Activated CD4-positive, alpha-beta T cell treated with anti-CD3 and anti-CD28 coated beads for 1 hour (primary cell): ENCODE measurements around the gene TSC22D4.
"Not testable (repeated sequence)": the region's sequence is repeated elsewhere in the genome, so short reads cannot be mapped to it uniquely, and the experiment has no call there.

Experiments
- DNase-seq: peaks from one replicate; pipeline ENCODE4 v3.0.0-alpha.2; 2020

The TSC22D4 gene

DNA sequence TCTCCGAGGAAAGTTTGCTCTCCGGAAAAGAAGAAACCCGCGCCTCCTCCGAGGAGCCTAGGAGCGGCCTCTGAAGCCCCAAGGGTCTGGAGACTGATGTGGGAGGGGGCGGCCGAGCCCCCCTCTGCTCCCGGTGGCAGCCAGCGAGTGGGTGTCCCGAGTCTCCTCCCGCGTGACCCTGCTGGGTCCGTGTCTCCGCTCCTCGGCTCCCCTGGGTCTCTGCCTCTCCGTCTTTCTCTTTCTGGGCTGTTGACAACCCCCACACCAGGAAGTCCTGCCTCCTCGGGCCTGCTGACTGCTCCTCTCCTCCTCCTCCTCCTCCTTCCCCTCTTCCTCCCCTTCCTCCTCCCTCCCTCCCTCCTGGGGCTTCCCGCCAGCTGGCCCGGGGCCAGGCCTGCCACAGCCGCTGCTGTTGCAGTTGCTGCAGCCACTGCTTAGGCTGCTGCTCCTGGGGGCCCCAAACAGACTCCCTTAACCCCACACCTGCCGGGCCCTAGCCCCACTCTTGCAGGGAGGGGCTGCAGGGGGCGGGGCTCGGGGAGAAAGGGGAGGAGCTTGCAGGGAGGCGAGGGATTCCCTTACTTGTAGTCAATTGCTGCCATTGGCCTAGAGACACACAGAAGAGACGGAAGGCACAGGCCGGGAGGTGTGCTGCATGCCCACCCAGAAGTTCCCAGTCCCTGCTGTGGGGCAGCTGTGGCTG lies at the start of gene TSC22D4:
Gene TSC22D4, minus strand, starts transcription at position 257 of the 703 bp plus-strand sequence. CDS start 1,176 bp downstream, outside the sequence.
- peak; percentile 84 for DNase-seq

DNA sequence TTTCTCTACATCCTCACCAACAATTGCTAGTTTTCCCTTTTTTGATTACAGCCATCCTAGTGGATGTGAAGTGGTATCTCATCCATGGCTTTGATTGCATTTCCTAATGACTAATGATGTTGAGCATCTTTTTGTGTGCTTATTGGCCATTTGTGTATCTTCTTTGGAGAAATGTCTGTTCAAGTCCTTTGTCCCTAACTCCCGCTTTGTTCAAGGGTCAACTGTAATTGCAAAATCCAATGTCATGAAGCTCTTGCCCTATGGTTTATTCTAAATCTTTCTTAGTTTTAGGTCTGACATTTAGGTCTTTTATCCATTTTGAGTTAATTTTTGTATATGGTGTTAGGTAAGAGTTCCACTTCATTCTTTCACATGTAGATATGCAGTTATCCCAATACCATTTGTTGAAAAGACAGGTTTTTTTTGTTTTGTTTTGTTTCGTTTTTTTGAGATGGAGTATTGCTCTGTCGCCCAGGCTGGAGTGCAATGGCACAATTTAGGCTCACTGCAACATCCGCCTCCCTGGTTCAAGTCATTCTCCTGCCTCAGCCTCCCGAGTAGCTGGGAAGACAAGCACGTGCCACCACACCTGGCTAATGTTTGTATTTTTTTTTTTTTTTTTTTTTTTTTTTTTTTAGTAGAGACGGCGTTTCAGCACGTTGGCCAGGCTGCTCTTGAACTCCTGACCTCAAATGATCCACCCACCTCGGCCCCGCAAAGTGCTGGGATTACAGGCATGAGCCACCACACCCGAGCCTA lies 49.3 kb upstream of the TSC22D4 start:
- not testable (repeated sequence) for DNase-seq

DNA sequence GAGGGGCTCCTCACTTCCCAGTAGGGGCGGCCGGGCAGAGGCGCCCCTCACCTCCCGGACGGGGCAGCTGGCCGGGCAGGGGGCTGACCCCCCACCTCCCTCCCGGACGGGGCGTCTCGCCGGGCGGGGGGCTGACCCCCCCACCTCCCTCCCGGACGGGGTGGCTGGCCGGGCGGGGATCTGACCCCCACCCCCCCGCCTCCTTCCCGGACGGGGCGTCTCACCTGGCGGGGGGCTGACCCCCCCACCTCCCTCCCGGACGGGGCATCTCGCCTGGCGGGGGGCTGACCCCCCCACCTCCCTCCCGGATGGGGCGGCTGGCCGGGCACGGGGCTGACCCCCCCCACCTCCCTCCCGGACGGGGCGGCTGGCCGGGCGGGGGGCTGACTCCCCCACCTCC lies 44.2 kb upstream of the TSC22D4 start:
- DNase-seq: not testable (repeated sequence)

DNA sequence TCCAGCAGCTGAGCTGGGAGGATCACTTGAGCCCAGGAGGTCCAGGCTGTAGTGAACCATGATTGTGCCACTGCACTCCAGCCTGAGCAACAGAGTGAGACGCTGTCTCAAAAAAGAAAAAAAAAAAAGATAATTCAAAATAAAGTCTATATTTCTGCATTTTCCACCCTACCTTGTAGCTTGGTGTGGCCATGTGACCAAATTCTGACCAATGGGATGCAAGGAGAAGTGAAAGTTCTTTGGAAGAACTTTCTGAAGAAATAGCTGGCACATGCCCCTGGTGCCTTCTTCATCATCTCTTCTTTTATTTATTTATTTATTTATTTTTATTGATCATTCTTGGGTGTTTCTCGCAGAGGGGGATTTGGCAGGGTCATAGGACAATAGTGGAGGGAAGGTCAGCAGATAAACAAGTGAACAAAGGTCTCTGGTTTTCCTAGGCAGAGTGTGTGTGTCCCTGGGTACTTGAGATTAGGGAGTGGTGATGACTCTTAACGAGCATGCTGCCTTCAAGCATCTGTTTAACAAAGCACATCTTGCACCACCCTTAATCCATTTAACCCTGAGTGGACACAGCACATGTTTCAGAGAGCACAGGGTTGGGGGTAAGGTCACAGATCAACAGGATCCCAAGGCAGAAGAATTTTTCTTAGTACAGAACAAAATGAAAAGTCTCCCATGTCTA lies 43.0 kb upstream of the TSC22D4 start:
- DNase-seq: not testable (repeated sequence)

DNA sequence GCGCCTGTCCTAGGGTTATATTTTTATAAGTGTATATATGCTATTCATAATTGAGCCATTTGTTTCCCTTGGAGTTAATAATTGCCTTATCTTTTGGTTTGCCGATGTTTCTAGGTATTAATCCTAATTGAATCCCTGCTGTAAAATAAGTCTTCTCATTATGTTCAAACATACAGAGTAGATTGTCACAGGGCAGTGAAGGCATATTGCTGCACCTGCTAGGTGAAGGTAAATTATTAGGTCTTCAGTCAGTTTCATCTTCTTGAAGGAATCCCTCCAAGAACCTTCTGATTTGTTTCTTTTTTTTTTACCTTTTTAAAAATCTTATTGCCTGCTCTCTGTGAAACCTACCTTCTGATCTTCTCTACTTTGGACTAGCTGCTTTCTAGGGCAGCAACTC lies 42.1 kb upstream of the TSC22D4 start:
- no peak for DNase-seq

DNA sequence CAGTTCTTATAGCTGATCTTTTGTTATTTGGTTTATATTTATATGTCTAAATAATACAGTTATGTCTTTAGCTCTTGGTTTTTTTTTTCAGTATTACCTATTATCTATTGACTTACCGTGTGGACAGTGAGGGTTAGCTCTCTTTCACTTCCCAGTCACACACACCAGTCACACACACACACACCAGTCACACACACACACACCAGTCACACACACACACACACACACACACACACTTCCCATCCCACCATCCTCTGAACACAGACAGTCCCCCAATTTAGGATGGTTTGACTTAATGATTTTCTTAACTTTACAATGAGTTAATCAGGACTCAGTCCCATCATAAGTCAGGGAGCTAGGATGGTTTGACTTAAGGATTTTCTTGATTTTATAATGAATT lies 41.1 kb upstream of the TSC22D4 start:
- DNase-seq: no peak

DNA sequence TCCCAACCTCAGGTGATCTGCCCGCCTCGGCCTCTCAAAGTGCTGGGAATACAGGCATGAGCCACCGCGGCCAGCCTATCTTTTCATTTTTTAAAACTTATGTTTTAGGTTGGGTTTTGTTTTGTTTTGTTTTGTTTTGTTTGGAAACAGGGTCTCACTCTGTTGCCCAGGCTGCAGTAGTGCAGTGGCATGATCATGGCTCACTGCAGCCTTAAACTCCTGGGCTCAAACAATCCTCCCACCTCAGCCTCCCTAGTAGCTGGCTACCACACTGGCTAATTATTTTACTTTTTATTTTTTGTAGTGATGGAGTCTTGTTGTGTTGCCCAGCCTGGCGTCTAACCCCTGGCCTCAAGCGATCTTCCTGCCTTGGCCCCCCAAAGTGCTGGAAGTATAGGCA lies 40.6 kb upstream of the TSC22D4 start:
- no peak for DNase-seq

DNA sequence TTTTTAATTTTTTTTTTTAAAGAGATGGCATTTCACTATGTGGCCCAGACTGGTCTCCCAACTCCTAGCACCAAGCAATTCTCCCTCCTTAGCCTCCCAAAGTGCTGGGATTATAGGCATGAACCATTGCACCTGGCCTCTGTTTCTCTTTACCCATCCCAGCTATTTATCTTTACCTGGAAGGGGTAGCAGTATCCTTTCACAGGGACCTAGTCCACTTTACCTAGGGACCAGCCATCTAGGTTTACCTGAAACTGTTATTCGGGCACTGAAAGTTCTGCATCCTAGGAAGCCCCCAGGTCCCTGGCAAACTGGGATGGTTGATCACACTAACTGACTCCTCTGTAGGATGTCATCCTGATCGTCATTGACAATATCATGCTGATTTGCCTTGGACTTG lies 38.3 kb upstream of the TSC22D4 start:
- no peak for DNase-seq

DNA sequence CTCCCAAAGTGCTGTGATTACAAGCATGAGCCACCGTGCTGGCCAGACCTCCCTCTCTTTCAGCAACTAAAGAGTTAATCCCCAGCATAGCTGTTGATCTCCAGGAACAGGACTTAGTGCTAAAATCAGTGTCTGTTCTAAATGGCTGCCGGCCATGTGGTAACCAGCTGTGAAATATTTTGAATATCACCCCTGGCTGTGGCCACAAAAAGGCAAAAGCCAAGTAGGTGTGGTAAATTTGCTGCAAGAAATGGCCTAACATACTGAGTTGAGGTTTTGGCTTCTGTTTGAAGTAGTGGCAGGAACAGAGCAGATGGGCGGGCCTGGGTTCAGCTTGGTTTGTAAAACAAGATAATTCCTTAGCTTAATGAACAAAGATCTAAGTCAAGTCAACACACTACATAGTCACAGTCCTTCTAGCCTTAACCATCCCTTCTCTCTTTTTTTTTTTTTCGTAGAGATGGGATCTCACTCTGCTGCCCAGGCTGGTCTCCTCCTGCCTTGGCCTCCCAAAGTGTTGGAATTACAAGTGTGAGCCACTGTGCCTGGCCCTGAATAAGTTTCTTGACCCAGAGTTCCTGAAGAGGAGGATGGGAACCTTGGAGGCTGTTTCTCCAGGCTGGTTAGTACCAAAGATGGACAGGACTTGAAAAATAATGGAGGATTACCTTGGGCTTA lies 37.3 kb upstream of the TSC22D4 start:
- peak; percentile 12 for DNase-seq

DNA sequence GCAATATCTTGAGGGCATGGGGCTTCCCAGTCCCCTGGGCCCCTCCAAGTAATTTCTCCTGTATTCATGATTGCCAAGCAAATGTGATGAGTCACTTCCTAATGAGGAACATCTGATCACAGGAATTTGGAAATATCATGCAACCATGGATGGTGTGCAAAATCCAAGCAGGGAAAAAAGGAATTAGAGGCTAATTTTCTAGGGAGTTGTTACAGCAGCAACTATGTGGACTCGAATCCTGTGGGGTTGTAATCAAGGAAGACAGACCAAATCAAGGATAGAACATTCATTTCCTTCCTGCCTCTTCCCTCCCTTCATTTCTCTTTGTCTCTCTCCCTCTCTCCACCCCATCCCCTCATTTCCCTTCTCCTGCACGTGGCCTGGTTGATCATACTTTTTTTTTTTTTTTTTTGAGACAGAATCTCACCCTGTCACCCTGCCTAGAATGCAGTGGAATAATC lies 36.1 kb upstream of the TSC22D4 start:
- DNase-seq: no peak

DNA sequence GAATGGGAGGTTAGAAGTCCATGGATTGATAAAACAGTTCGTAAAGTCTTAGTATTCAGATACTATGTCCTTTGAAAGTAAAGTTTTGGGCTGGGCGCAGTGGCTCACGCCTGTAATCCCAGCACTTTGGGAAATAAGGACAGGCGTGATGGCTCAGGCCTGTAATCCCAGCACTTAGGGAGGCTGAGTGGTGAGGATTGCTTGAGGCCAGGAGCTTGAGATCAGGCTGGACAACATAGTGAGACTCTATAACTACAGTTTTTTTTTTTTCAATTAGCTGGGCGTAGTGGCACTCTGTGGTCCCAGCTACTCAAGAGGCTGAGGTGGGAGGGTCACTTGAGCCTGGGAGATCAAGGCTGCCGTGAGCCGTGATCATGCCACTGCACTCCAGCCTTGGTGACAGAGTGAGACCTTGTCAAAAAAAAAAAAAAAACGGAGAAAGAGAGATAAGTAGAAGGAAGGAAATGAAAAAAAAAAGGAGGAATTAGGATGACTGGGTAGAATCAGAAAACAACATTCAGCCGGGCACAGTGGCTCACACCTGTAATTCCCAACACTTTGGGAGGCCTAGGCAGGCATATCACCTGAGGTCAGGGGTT lies 34.3 kb upstream of the TSC22D4 start:
- no peak for DNase-seq

DNA sequence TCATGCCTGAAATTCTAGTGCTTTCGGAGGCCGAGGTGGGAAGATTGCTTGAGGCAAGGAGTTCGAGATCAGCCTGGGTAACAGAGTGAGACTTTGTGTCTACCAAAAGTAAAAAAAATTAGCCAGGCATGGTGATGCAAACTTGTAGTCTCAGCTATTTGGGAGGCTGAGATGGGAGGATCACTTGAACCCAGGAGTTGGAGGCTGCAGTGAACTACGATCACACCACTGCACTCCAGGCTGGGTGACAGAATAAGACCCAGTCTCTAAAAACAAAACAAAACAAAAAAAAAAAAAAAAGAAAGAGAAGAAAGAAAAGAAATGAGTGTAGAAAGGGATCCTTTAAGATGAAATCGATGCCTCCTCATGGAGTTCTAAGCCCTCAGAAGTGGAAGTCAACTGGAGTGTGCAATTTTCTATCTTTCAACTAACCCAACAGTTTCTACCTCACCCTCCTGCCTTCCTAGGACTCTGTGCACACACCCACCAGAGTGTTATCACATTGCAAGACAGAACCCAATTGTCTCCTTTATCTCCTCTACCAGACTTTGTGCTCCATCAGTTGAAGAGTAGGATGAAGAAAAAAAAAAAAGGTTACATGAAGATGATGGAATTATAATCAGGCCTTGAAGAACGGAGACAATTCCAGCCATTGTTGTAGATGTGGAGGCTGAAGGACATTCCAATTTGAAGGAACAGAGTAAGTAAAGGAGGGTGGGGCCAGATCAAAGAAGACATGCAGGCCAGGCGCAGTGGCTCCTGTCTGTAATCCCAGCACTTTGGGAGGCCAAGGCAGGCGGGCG lies 31.6 kb upstream of the TSC22D4 start:
- no peak for DNase-seq

DNA sequence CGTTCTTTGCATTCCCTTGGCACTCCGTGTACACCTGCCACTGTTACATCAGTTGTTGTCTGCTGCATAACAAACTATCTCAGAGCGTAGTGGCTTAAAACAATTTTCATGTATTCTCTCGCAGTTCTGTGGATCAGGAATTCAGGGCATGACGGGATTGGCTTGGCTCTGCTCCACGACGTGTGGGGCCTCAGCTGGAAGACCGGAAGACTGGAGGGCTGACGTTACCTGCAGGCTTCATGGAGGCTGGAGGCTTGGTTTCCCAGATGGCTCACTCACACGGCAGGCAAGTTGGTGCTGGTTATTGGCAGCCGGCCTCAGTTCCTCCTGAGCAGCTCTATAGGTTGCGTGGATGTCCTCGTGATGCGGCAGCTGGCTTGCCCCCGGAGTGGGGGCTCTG lies 30.2 kb upstream of the TSC22D4 start:
- DNase-seq: no peak

DNA sequence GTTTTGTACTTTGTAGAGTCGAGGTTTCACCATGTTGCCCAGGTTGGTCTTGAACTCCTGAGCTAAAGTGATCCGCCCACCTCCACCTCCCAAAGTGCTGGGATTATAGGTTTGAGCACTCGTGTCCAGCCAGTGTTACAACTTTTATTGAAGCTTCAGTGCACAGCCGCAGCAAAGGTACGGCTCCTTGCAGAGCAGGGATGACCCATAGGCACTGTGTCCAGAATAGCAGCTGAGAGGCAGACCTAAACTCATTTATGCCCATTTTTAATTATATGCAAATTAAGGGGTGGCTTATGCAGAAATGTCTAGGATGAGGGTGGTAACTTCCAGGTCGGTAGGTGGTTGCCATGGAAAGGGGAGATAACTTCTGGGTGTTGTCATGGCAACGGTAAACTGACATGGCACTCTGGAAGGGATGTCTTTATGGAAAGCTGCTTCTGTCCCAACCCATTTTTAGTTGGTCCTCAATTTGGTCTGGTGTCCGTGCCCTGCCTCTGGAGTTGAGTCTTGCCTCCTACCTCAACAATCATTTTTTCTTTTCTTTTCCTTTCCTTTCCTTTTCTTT lies 27.4 kb upstream of the TSC22D4 start:
- DNase-seq: no peak

DNA sequence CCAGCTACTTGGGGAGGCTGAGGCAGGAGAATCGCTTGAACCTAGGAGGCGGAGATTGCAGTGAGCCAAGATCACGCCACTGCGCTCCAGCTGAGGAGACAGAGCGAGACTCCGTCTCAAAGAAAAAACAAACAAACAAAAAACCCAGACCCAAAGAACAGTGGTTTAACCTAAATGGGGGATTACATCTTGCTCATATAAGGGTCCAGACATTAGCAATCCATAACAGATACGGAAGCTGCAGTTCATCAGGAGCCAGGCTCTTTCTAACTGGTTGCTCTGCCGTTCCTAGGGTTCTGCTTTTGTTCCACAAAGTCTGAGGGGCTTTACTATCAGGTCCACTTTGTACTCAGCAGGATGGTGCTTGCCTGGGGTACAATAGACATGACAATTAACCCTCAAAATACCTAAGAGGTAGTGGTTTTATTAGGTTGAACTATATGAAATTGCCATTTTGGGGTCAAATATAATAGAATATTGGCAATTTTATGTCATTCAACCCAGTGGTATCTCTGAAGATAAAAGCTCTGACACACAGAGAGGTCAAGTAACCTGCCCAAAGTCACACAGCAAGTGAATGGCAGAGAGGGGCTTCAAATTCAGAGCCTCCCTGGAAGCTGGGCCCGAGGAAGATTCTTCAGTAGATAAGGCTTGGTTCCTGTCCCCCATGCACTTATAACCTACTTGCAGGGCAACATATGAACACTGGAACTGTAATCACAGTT lies 26.0 kb upstream of the TSC22D4 start:
- DNase-seq: no peak

DNA sequence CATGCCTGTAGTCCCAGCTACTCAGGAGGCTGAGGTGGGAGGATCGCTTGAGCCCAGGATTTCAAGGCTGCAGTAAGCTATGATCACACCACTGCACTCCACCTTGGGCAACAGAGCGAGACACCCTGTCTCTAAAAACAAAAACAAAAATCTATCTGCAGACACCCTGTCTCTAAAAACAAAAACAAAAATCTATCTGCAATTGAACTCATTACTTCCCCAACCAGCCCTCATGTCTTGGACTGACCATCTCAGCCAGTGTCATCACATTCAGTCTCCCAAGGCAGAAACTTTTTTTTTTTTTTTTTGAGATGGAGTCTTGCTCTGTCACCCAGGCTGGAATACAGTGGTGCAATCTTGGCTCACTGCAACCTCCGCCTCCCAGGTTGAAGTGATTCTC lies 25.0 kb upstream of the TSC22D4 start:
- not testable (repeated sequence) for DNase-seq

DNA sequence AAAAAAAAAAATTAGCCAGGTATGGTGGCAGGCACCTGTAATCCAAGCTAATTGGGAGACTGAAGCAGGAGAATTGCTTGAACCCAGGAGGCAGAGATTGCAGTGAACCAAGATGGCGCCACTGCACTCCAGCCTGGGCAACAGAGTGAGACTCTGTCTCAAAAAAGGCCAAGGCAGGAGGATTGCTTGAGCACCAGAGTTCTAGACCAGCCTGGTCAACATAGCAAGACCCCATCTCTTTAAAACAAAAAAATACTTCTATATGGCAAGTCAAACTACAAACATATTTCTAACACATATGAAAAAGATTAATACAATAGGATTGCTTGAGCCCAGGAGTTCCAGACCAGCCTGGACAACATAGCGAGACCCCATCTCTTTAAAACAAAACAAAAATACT lies 21.7 kb upstream of the TSC22D4 start:
- DNase-seq: not testable (repeated sequence)

DNA sequence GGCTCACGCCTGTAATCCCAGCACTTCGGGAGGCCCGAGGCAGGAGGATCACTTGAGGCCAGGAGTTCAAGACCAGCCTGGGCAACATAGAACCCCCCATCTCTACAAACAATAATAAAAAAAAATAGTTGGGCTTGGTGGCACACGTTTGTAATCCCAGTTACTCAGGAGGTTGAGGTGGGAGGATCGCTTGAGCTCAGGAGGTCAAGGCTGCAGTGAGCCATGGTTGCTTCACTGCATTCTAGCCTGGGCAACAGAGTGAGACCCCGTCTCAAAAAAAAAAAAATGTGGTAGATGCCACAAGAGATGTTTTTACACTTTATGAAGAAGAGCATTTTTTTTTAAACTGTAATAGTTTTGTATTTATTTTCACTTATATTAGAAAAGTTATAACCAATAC lies 17.5 kb upstream of the TSC22D4 start:
- DNase-seq: no peak

DNA sequence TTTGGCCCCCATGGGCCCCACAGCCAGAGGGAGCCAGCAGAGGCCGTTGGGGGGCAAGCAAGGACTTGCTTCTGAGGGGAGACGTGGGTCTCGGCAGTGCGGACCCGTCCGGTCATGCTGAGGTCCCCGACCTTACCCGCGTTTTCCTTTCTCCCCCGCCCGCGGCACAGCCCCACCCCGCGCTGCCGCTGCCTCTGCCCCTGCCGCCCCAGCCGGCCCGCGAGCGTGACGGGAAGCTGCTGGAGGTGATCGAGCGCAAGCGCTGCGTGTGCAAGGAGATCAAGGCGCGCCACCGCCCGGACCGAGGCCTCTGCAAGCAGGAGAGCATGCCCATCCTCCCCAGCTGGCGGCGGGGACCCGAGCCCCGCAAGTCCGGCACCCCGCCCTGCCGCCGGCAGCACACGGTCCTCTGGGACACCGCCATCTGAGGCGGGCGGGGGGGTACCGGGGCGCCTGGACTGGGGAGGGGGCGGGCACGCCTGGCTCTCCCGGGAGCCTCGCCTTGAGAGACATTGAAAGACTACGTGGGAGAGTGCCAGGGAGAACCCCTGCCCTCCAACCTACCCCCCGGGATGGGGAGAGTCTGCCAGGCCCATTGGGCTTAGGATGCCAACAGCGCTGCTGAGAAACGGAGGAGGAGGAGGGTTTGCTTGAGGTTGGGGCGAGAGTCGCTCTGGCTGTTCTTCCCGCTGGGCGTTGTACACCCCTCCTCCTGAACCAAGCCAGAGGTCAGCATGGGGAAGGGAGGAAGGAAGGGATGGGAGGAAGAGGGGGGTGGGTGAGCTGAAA lies 14.7 kb upstream of the TSC22D4 start:
- DNase-seq: peak; percentile 41
